Spleen (tissue), 7 donors: Measurements from ENCODE around the gene UXS1.

Experiments
- POLR2A ChIP-seq, 3 donors: fragments of 450-650 bp; IDR thresholded peaks; one replicate each; pipeline ENCODE4 v1.5.1; 2017; ENCODE audit warnings: antibody characterized with exemption in 3 of 3, mild to moderate bottlenecking in 1 of 3
- POLR2AphosphoS5 ChIP-seq, 3 donors: sonication (generic); formaldehyde crosslinking; IDR thresholded peaks; one replicate each; pipeline ENCODE4 v1.5.1; 2017; ENCODE audit warnings: antibody characterized with exemption in 3 of 3
- TF ChIP-seq, protein P1 (sequence below), 11 experiments: fragments of 200-600 bp in 7 of 11; fragments of 450-650 bp in 4 of 11; sonication (generic) in 4 of 11; IDR thresholded peaks in 8 of 11; conservative IDR thresholded peaks in 3 of 11; 1 replicate in 7 of 11; 2 replicates in 4 of 11; pipeline versions ENCODE4 v1.4.0 to v1.8.0; 2016 to 2021; ENCODE audit warnings: antibody characterized with exemption in 11 of 11, inconsistent platforms in 4 of 11, mild to moderate bottlenecking in 1 of 11
- donor health status: DM: no; HTN: no; CAD: no; lungs with moderate emphysema.
- donor health status: DM: no; HTN: no; CAD: no.
- donor health status: DM: no; HTN: no; CAD: no.

DNA sequence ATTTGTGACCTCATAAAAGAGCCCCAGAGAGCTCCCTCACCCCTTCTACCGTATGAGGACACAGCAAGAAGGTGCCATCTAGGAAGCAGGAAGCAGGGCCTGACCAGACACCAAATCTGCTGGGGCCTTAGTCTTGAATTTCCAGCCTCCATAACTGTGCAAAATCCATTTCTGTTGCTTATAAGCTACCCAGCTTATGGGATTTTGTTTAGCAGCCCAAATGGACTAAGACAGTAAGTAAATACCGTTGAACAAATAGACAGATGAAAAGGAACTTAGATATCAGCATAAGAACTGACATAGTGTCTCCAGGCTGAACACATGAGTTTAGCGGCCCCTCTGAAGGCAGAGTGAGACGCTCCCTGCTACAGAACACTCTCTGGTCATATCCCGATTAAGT lies 130.9 kb downstream of the UXS1 start:
- TF ChIP-seq POLR2A (IDR thresholded peaks at IDR 0.05) = no peak
- TF ChIP-seq, protein P1, sequence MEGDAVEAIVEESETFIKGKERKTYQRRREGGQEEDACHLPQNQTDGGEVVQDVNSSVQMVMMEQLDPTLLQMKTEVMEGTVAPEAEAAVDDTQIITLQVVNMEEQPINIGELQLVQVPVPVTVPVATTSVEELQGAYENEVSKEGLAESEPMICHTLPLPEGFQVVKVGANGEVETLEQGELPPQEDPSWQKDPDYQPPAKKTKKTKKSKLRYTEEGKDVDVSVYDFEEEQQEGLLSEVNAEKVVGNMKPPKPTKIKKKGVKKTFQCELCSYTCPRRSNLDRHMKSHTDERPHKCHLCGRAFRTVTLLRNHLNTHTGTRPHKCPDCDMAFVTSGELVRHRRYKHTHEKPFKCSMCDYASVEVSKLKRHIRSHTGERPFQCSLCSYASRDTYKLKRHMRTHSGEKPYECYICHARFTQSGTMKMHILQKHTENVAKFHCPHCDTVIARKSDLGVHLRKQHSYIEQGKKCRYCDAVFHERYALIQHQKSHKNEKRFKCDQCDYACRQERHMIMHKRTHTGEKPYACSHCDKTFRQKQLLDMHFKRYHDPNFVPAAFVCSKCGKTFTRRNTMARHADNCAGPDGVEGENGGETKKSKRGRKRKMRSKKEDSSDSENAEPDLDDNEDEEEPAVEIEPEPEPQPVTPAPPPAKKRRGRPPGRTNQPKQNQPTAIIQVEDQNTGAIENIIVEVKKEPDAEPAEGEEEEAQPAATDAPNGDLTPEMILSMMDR (IDR thresholded peaks at IDR 0.05 in 8 of 11, conservative IDR thresholded peaks at IDR 0.05 in 3 of 11) = no peak
- TF ChIP-seq POLR2AphosphoS5 (IDR thresholded peaks at IDR 0.05) = no peak
